Stimulated activated CD4-positive, alpha-beta T cell treated with anti-CD3 and anti-CD28 coated beads, TNF-alpha, amount 100 ng/mL, for 24 hours (primary cell): Measurements from ENCODE around the gene SMIM28.
"Not testable (repeated sequence)": the region's sequence is repeated elsewhere in the genome, so short reads cannot be mapped to it uniquely, and the experiment has no call there.

ENCODE experiments used
- DNase-seq, 3 experiments: peaks; one replicate each; pipeline ENCODE4 v3.0.0-alpha.2; 2020; ENCODE audit warnings: low read depth in 3 of 3

Gene SMIM28

DNA sequence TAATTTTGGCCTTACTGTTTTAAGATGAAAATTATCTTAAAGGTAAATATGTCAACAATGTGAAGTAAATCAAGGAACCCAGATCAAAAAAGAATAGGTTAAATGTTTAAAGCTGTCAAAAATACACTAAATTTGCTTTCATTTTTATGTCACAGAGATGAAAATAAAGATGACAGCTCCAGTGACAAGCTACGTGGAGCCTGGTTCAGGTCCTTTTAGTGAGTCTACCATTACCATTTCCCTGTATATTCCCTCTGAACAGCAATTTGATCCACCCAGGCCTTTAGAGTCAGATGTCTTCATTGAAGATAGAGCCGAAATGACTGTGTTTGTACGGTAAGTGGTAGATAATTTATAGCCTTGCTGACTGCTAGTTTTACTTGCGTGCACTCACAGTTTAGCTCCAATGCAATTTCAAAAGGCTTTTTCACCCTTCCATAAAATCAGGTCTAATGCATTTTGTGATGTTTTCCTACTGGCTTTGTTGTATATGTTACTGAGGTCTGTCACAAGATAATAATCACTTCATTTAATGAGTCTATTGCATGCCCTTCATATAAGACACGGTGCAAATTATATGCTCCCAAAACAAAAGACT is 28.2 kb downstream of the SMIM28 start:
- no peak for DNase-seq

DNA sequence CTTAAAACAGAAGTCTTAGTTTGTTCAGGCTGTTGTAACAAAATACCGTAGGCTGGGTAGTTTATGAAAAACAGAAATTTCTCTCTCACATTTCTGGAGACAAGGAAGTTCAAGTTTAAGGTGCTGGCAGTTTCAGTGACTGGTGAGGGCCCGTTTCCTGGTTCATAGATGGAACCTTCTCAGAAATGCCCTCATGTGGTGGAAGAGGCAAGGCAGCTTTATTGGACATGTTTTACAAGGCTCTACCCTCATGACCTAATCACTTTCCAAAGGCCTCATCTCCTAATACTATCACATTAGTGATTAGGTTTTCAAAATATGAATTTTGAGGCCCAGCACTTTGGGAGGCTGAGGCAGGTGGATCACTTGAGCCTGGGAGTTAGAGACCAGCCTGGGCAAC is 28.7 kb downstream of the SMIM28 start:
- no peak for DNase-seq

DNA sequence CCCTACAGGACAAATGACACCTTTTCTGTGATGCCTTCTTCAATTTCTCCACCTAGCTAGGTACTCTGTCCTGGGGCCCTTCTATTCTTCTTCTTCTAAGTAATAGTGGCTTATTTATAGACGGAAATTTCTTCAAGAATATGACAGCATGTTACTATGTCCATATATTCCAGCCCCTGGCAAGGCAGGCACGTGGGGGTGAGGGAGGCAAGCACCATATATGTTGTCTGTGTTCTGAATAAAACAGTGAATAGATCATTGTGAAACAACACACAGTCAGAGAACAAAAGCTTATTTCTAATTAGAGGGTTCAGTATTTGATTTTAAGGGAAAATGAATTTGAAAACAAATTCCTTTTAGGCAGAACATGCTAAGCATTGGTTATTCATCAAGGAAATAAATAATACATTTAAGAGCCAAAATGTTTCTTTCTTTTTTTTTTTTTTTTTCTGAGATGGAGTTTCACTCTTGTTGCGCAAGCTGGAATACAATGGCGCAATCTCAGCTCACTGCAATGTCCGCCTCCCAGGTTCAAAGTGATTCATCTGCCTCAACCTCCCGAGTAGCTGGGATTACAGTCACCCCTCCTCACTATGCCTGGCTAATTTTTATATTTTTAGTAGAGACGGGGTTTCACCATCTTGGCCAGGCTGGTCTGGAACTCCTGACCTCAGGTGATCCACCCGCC is 32.5 kb downstream of the SMIM28 start:
- DNase-seq: no peak

DNA sequence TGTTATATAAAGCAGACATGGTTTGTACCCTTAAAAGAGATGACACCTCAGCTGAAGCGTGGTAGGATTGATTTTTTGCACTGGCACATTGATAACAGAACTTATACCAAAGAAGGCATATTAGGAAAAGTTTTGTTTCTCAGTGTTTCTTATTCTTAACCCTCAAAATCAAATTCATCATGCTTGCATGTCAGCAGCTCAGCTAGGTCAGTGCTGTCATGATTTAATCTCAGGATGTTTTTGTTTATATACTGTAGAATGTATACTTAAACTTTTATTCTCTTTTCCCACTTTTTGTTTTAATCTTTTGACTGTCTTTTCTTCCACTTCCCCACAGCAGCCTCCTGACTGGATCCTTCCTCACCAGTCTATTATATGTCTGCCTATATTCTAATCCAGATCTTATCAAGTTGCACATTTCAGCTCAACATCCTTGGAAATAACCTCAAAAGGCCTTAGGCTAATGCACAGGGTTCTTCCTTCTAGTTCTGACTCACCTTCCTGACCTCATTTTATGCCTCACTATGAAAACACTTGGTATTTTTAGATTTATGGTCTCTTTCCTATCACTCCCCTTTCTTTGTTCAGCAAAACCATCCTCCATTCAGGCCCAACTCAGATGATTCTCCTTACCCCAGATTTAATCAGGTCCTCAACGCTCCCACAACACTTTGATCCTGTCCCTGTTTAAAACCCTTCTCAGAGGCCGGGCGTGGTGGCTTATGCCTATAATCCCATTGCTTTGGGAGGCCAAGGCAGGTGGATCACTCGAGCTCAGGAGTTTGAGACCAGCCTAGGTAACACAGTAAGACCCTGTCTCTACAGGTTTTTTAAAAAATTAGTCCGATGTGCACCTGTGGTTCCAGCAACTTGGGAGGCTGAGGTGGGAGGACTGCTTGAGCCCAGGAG is 33.5 kb downstream of the SMIM28 start:
- no peak for DNase-seq

DNA sequence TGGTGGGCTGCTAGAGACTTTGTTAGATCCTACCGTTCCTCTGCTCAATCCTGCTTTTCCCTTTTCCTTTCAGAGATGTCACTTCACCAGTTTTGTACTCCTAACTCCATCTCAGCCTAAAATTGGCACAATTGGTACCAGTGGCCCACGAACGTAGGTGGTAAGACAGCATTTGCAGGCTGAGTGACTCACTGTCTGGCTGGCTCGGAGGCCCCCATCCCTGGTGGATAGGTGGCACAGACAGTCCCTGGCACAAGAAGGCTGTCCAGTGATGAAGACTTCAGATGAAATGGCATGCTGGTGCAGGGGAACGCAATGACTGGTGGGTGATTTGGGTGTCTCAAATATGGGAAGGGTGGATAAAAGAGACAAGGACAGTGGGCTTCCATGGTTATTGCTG is 37.4 kb downstream of the SMIM28 start:
- no peak for DNase-seq

DNA sequence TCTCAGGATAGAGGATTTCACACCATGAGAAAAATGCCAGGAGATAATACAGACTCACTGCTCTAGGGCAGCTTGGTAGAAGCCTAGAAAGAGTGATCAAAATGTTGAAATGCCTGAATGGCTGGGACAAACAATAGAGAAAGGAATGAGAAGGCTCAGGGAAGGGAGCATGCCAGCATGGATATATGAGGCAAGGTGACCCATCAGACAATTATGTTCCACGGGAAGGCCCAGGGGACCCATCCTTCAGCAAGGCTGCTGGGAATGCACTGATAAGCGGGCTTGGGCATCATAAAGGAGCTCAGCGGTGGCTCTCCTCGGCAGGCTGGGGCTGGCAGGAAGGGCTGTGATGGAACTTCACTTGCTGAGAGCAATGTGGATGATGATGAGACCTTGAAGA is 38.5 kb downstream of the SMIM28 start:
- DNase-seq: no peak

DNA sequence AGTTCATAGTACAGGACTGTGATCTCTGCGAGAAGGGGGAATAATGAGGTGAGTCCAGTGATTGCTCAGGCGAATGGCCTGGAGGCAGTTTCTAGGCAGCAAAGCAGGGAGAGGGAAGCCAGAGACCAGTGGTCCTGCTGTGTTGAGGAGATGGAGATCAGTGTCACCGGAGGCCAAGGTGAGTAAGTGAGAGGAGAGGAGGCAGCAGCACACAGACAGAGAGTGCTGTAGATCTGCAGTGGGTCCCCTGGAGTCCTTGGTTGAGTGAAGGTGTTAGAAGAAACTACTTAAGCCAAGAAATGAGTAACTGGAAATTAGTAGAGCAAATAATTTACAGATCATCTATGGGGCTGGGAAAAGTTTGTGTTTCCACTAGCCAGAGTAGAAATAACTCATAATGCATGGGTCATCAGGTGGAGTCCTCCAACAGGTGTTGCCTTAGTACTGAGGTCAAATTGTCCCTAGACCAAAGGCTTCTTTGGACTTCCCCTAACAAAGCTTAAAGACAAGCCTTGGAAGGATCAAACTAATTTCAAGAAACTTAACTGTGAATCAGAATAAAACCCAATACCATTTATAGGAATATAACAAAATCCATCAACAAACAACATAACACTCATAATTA is 39.9 kb downstream of the SMIM28 start:
- no peak for DNase-seq

DNA sequence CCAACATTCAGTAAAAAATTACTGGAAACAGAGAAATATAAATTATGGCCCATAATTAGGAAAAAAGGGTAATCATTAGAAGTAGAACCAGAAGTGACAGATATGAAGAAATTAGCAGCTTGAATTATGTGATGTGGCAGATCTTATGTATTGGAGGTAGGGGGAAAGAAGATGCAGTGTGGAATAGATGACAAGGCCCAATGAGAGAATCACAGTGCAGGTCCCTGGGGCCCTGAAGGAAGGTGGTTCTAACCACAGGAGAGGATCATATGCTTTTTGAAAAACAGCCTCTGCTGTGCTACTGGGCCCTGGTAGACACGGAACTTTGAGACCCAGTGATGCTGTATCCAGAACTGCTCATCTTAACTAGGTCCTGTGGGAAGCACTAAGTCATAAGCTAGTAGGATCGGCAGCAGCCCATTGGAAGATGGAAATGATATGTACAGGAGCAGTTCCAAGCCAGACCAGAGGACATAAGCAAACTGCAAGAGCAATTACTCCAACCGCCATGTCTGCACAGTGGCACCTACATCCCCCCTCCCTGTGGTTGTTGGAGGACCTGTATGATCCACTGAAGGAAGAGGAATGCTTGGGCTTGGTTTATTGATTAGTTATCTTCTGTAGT is 40.5 kb downstream of the SMIM28 start:
- no peak for DNase-seq

DNA sequence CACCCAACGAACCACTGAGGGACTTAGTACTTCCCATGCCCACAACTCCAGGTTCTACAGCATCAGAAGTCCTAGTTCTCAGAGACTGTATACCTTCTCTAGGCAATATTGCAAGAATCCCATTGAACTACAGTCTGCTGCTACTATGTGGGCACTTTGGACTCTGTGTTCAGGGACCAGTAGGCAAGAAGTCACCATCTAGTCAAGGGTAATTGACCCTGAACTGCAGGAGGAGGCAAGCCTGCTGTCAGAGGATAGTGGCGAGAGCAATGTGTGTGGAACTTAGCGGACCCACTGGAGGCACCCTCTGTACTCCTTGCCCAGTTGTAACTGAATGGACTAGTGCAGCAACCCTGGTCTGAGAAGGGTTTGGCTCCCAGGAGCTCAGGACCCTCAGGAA is 42.1 kb downstream of the SMIM28 start:
- DNase-seq: no peak

DNA sequence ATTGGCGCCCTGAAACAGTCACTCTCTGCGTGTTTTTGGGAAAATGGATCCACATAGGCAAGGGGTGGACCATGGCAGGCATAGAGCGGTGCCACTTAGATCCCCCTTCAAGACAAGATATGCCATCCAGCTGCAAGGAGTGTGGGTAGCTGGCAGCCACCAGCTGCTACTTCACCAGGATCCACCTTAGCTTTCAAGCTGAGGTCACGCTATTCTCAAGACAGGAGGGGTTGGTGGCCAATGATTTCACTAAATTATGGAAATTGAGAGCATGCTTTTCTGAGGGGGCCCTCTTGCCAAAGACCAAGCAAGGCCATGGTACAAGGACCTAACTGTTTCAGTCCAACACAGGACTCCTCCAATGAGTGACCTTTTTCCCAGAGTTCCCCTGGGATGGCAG is 42.7 kb downstream of the SMIM28 start:
- no peak for DNase-seq

DNA sequence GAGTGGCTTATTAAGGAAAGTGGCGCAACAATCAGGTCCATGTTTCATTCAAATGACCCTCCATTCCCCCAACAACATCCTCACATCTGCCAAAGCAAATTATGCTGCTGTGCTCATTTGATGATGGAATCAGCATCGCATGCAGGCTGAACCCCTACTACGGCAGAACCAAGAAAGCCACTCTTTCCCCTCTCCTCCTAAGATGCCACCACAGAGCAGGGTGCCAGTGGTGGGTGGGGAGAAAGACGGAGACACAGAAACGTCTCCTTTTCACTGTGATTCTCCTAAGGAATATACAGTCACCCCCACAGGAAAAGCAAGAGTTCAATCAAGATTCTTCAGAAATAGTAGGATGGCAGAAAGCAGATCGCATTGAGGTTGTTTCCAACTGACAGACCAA is 43.4 kb downstream of the SMIM28 start:
- no peak for DNase-seq

DNA sequence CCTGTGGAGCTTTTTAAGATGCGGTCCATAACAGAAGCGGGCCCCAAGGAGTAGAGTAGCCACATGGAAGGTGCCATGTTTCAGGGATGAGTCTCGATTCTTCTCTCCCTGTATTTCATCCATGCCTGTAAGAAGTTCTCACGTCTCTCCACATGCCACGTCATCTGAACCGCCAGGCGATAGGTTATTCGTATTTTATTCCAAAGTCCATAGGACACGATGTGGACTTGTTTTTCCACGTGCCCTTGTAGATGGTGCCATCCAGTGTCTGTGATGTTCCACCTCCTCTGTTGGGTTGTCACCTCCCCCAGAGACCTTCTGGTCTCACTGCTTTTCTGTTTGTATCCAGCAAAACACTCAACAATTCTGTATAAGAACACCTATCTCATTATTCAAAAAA is 43.9 kb downstream of the SMIM28 start:
- no peak for DNase-seq

DNA sequence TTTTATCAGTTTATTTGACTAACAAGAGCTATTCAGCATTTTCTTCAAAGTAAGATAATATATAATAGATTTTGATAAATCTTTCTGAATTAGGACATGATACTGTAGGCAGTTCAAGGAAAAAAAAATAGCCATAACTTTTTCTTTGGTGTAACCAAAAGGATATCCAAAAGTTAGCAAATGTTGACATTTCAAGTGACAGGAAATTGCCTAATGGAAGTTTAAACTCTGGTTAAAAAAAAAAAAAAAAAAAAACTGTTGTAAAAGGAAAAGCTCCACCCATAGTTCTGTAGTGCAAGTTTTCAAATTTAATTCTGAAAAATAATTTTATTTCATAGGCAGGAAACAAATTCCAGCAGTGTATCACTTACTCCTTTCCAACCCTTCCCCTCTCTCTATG is 45.2 kb downstream of the SMIM28 start:
- DNase-seq: no peak

DNA sequence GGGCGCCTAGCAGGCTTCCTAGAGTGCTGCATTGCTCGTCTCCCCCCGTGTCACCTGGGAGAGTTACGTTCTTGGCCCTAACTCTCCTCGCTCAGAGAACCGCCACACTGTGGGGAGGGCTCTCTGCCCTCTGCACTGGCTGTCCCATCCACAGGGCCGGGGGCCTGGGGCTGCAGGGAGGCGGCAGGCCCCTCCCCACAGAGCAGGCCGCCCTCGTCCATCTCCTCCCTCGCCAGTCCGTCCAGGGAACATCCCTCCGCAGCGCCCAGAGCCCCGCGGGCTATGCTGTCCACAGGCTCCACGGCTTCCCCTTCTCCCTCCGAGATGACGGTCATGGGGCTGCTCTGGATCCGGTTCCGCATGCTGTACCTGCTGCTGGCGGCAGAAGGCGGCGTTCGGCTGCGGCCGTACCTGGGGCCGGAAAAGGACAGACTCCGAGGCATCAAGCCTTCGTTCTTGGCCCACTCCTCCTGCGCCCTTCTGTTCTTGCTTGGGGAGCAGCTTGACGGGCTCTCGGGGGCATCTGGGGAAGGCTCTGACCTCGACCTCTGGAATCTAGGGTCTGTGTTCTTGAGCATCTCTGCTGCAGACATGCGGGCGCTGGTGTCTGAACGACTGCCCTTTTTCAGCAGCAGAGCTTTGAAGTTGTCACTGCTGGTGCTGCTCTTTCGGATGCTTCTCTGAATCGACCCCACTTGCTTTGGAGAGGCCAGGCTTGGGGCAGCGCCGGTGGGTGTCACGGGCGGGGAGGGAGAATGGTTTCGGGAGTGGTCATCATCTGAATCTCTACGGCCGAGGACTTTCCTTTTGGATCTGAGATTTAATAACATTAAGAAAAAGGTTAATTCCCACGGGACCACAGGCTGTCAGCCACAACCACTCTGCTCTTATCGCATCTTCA is 46.5 kb downstream of the SMIM28 start:
- no peak for DNase-seq

DNA sequence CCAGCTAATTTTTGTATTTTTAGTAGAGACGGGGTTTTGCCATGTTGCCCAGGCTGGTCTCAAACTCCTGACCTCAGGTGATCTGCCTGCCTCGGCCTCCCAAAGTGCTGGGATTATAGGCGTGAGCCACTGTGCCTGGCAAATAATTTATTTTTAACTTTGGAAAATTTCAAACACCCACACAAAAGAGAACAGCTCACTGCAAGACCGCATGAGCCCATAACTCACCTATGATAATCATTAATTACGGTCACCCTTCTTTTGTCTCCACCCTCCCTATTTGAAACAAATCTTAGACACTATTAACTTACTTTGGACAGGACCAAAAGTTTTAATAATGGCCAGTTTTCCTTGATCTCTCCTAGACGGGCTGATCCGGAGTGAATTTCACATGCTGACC is 47.6 kb downstream of the SMIM28 start:
- not testable (repeated sequence) for DNase-seq

DNA sequence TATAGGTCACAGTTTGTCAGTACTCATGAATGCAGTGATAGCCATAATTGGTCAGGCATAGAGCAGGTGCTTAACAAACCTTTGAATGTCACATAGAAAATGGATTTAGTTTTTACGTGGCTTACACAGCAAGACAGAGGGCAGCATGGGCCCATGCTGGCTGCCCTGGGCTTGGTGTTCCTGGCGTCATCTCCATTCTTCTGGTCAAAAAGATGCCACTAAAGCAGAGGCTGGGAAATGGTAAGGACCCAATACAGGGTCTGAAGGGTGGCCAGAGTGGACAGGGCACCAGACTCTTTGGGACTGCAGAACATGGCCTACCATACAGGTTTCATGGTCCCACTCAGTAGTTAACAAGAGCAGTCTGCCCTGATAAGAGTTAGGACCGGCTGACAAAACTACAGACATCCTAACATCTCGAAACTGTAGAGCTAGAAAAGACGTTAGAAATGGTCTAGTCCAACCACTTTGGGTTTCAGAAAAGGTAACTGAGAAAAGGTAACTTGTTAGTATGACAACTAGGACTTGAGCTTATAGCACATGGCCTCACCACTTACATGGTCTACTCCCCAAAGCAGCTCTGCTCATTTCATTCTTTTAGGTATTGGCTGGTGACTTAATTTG is 48.9 kb downstream of the SMIM28 start:
- DNase-seq: no peak

DNA sequence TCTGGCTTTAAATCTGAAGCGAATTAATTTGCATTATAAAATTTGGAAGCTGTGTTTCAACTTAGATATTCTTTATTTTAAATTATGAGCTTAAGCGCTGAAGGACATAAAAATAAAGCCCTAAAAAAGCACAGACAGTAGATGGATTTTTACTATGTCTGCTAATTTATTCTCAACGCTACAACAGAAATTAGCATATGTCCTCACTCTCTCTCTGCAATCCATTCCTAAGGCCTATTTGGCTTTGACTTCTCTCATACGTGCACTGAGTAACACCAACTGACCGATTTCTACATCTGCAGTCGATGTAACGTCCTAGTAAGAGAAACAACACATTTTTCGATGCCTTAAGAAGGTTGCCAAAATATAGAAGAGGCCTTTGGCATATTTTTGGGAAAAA is 50.0 kb downstream of the SMIM28 start:
- no peak for DNase-seq

DNA sequence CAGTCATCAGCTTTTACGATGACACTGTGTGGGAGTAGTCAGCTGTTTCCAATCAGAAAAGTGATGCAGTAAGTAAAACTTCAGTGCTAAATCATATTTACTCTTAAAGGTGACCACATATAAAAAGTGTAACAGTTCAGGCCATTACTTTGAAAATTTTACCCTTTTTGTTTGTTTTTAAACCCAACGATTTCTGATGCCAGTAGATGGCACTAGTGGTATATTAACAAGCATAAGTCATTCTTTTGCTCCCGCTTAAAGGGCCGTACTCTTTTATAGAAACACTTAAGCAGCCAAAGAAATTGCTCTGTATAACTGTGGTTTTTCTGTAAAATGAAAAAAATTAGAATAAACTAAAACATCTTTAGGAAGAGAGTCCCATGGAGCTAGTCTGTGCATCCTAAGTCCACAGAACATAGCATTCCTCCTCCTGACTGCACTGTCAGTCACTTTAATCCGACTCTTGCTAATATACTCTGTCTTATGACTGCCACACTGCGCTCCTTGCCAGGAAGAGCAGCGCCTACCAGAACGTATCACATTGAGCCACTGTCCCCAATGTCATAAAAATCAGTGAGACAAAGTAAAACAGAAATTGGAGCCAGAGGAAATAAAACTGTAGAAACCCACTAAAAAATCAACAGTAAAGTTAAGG is 51.4 kb downstream of the SMIM28 start:
- no peak for DNase-seq

DNA sequence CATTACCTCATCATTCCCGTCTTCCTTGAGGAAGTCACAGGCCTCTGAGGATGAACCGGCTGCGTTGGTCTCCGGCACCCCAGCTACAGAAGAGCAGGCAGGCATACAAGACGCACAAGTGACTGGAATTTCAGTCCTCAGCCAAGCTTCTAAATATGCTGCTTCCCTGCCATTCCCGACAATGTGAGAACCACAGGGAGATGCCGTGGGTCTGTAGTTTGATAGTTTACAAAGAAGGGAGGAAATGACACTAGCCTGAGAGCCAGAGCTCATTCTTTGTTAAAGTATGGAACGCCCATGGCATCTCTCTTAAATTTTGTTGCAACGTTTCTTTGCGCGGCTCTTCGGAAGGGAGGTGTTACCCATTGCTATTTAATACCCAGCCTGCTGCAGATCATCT is 52.1 kb downstream of the SMIM28 start:
- no peak for DNase-seq
